Stimulated activated CD4-positive, alpha-beta T cell treated with anti-CD3 and anti-CD28 coated beads, Interleukin-2, amount 100 ng/mL, for 48 hours (primary cell): ENCODE data around the gene NTM.
"Not testable (repeated sequence)": the region's sequence is repeated elsewhere in the genome, so short reads cannot be mapped to it uniquely, and the experiment has no call there.

Source experiments
- DNase-seq, 2 donors: peaks; one replicate each; pipeline ENCODE4 v3.0.0-alpha.2; 2020

Gene NTM

DNA sequence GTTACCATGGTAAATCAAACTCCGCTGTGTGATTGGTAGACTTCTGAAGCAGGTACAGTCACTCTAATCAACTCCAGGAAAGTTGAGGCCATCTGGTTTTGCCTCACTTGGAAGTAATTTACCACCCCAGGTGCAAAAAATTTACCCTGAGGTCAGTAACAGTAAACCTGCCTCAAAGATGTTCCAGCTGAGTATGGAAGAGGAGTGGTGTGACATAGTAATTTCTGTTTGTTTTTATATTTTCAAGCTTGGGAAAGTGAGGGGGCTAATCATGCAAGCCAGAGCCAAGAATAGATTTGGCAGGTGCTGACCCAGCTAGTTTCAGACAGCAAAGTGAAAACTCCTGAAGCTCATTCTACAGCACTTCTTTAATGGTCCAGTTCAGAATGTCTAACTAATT lies 691.6 kb downstream of the NTM start:
- no peak for DNase-seq

DNA sequence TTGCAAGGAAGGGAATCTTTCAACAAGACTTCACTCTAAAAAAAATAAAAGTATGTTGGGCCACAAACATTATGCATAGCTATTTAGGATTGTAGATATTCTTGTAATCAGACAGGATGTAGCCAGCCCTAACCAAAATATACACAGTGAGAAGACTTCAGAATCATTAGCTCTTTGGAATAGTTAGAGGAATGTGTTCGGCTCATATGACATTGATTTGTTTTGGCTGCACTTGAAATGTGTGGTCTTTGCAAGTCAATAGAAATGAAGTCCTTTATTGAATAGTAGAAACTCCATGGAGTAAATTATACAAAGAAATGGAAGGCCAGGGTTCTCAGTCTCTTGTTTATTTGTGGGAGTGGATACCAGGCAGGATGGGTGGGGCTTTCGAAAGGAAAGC lies 692.1 kb downstream of the NTM start:
- no peak for DNase-seq

DNA sequence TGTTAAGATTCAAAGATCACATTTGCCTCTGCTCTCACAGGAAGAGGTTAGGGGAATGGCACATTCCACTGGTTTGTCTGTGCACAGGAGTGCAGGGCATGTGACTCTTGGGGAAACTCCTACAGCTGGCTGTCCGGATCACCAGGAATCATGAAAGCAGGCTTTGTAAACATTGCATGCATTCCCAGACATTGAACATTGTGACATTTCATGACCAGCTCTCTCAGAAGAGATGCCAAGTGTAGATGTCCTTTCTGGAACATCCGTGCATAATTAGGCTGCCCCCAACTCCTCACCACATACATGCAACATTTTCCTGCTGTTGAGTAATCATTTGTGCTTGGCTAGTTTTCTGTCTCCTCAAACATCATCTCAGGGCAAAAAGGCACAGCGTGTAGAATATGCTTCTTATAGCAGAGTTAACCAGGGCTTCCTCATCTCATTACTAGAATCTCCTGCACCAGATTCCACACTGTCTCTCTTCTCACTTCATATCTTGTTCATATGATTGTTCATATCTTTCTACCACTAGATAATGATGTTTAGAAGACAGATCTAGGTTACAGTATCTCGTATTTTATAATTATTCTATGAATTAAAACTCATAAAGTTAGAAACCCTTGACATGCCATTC lies 694.7 kb downstream of the NTM start:
- DNase-seq, result no peak

DNA sequence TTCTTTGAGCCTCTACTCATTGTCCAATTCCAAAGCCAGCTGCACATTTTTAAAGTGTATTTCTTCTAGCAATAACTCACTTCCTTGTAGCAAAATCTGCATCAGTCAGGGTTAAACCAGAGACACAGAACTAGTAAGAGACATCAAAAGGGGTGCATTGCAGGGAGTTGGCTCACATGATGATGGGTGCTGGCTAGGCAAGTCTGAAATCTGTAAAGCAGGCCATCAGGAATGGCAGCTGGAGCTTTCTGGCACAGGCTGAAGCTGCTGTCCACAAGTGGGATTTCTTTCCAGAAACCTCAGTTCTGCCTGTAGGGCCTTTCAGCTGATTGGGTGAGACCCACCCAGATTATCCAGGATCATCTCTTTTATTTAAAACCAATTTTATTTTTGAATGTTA lies 698.1 kb downstream of the NTM start:
- DNase-seq, result no peak

DNA sequence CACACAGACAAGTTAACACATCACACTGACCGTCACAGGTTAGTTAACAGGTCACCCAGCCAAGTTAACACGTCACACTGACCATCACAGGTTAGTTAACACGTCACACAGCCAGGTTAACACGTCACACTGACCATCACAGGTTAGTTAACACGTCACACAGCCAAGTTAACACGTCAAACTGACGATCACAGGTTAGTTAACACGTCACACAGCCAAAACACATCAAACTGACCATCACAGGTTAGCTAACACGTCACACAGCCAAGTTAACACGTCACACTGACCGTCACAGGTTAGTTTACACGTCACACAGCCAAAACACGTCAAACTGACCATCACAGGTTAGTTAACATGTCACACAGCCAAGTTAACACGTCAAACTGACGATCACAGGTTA lies 699.2 kb downstream of the NTM start:
- not testable (repeated sequence) for DNase-seq

DNA sequence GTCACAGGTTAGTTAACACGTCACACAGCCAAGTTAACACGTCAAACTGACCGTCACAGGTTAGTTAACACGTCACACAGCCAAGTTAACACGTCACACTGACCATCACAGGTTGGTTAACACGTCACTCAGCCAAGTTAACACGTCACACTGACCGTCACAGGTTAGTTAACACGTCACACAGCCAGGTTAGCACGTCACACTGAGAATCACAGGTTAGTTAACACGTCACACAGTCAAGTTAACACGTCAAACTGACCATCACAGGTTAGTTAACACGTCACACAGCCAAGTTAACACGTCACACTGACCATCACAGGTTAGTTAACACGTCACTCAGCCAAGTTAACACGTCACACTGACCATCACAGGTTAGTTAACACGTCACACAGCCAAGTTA lies 700.5 kb downstream of the NTM start:
- DNase-seq, result not testable (repeated sequence)

DNA sequence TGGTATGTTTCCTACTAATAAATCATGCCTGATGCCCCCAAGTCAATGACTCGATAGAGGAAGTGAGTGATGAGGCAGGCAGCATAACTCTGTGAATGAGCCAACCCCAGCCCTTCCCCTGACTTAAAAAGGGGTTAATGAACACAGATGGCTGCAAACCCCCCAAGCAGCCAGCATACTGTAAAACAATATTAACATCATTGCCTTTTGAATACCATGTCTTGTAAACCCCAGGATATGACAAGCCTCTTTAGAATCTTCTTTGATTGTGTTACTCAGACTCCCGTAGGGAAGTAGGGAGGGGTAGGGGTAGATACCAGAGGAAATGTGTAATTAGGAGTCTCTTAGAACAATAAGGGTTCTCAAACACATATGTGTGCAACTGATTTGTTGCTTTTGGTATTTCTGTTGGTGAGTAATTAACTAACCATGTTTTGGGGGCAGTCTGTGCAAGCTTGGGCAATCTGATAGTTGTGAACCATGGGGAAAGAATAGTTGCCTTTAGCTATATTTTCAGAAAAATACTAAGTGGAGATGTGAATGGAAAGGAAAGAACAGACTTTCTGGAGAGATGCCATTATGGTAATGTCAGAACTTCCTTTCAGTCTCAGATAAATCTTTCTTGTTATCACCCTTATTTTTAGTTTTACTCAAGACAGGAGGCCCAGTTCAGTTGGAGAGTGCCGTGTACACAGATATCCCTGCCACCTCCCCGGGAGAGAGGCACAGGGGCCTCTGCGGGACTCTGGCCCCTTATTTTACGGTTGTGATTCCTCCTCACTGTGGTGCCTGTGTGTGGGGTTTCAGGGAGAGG lies 701.8 kb downstream of the NTM start:
- no peak for DNase-seq

DNA sequence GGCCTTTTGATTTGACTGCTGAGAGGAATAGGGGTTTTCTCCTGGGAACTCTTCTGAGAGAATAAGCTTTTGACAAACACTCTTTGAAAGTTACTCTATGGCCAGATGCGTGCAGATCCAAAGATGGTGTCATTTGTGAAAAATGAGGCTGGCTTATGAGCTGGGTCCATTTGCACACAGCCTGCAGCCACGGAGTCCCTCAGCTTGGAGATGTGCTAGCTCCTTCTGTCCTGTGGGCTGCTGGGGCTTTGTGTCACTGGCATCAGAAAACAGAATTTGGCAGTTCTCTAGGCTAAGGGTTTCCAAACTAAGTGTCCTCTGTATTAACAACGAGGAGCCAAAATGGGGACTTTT lies 702.4 kb downstream of the NTM start:
- DNase-seq, result no peak

DNA sequence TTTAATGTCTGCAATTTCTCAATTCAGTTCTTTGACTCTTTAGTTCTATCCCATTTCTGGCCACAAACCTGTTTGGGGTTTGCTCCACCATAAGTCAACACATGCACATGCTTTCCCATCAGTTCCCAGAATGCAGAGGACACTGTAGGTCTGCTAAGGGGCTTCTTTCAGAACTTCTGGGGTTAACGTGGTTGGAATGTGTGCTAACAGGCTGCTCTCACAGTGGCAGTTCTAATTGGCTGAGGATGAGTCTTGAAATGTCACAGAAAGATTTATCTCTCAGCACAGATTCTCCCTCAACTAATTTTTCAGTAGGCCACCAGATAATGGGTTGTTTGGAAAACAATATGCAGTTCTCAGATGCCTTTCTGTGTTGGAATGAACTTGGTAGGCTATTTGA lies 703.4 kb downstream of the NTM start:
- no peak for DNase-seq

DNA sequence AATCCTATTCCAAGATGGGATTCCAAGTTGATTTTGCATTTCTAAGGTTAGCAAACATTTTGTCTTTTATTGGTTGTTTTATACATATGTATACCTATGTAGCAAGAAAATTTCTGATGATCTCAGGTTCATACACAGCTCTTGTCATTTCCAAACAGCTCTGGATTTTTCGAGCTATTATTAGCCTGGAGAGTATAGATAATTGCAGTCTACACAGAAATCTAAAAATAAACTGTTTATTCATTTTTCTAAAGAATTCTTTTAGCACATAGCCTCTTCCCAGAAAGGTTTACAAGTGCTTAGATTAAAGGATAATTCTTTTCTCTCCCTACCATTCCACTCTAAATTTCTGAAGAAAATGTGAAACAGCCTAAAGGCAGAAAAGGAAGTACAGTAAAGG lies 705.0 kb downstream of the NTM start:
- no peak for DNase-seq

DNA sequence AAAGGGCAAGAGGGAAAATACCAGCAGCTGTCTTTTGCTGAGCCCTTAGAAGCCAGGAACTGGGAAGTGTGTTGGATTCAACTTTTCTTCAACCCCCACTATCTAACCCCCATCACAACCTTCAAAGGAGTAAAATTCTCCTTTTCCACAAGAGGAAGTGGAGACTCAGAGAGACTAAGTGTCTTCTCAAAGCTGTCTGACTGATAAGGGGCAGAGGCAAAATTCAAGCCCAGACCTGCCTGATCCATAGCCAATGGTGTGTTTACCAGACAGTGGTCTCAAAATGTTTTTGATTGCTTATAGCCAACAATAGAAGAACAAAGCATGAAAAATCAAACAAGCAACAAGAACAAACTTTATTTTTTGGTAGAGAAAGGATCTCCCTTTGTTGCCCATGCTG lies 707.0 kb downstream of the NTM start:
- DNase-seq, result no peak

DNA sequence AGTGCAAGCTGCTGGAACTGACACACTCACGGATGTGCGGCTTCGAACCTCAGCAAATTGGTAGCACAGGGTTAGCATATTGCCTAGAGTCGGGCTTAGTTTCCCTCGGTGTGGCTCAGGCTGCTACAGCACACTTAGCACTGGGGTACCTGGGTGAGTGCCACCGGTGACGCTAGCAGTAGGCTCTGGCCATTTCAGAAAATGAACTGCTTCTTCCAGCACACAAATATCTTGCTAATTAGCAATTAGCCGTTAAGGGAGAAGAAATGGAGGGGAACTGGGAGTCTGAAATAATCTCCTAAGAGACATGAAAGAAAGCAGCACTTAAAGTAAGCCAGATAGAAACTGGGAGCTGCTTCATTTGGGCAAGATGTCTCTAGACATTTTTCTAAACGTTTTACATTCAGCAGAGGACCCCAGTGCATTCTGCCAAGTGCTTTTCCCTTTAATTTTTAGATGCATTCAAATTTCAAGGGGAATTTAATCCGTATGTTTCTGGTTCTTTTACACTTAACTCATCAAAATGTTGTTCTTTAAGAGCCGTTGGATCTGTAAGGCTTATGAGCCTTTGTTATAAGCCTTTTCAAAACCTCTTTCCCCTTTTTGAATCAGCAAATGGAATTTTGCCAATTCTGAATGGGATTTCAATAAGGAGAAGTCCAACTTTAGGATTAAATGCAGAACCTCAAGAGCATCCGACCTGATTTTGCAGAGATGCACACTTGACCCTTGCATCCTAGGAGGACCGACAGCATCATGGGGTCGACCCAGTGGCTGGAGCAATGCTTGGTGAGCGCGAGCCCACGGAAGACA lies 708.1 kb downstream of the NTM start:
- no peak for DNase-seq

DNA sequence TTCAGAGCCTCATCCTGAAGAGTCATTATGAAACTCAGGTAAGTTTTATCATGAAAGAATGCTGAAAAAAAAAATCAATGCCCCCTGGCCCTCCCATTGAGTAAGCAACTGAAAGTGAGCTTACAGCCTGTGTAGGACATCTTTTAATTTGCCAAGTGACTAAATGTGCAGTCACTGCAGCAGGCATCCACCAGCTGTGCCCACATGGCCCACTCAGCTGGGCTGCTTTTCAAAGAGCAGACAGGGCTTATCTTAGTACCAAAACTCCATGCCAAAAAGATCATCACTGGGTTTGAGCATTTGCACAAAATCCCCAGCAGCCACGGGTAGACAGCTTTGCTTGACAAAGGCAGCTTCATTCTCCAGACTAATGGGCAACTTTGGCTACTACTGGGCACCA lies 709.7 kb downstream of the NTM start:
- DNase-seq, result no peak

DNA sequence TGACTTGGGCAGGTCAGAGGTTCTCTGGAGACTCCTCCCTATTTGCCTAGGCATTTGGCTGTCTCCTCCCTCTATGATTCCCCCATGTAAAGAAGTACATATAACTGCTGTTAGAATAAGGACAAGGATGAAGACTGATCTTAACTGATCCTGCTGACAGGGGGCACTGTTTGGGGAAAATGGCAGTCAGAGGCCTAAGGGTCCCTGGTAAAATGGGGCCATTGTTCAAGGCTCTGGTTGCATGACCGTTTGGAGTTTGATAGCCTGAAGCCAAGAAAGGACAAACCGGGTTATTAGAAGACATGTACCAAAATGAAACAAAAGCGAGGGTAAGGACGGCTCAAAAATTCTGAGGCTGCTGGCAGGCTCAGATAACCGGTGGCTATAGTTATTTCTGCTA lies 712.2 kb downstream of the NTM start:
- no peak for DNase-seq

DNA sequence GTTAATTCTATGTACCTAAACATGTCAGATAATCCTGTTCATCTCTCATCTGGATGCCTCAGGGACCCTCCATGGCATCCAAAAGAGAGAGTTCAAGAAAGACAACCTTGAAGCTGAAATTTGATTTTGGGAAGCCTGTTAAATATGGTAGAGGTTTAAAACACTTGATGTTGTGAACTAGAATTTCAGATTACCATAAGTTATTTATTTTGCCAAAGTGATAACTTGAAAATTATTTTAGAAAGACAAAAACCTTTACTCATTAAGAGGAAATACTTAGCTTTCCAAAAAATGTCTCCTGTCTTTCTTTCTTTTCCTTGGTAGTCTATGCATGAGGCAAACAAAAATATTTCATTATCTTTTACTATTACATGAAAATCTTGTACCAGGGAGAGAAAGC lies 714.0 kb downstream of the NTM start:
- no peak for DNase-seq

DNA sequence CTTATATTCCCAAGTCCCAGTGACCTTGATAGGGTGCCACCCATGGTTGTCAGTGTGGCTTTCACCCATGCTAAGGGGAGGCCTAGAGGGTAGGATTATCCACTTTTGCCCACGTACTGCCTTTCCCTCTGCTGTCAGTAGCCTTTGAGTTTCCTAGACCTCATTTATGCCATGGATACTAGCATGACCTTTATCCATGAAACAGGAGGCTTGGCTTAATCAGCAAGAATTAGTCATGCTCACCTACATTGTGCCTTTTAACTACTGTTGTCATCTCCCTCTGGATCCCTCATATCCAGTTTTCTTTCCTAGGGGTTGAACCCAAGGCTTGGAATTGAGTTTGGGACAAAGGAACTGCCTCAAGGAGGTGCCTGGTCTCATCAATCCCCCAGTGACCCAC lies 716.7 kb downstream of the NTM start:
- no peak for DNase-seq

DNA sequence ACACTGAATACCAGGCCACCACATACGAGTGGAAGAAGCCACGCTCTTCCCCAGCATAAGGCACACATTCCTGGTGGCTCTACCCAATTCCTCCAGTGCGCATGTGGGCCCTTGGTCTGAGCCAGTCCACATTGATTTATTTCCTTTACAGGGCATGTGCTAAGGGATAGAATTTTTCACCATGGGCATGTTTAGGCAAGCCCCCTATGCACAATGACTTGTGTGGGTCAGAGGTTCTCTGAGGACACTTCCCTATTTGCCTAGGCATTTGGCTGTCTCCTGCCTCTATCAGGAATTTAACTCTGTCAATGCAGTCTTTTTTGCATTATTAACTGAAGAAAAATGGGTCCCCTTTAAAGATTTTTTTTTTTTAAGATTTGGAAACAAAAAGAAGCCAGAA lies 718.1 kb downstream of the NTM start:
- DNase-seq, result no peak

DNA sequence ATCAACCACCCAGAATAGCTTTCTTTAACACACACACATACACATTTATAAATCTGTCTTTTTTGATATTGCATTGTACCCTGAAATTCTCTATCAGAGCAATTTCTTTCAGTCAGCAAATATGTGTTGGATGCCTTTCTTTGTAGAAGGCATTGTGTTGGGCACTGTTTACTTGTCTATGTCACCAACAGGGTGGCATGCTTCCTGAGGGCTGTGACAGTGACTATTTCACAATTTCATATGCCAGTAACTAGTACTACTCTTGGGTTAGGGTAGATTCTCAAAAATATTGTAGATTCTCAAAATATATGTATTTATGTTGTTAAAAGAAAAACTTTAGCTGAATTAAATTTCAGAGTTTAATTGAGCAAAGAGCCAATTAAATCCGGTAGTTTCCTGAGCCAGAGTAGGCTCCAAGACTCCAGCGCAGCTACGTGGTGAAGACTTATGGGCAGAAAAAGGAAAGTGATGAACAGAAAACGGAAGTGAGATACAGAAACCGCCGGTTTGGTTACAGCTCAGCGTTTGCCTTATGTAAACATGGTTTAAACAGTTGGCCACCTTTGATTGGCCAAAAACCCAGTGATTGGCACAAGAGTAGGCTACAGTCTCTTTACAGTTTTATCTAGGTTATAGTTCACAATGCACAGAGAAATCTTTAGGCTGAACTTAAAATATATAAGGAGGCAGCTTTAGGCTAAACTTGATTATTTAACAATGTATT lies 723.3 kb downstream of the NTM start:
- no peak for DNase-seq

DNA sequence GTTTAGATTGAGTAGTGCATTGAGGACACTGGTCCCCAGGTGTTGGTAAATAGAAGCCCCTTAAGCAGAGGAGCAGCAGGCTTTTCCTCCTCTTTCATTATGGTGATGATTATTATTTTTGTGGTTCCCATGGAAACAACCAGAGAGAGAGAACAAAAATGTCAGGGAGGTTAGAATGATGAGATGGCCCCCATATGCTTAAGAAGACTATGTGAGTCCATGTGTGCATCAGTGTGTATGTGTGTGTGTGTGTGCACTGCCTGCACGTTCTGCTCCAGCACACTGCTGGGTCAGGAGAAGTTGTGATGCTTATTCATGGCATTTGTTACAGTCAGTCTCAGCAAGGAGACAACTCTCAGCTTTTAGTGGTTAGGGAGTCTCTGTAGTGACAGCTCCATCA lies 724.2 kb downstream of the NTM start:
- no peak for DNase-seq

DNA sequence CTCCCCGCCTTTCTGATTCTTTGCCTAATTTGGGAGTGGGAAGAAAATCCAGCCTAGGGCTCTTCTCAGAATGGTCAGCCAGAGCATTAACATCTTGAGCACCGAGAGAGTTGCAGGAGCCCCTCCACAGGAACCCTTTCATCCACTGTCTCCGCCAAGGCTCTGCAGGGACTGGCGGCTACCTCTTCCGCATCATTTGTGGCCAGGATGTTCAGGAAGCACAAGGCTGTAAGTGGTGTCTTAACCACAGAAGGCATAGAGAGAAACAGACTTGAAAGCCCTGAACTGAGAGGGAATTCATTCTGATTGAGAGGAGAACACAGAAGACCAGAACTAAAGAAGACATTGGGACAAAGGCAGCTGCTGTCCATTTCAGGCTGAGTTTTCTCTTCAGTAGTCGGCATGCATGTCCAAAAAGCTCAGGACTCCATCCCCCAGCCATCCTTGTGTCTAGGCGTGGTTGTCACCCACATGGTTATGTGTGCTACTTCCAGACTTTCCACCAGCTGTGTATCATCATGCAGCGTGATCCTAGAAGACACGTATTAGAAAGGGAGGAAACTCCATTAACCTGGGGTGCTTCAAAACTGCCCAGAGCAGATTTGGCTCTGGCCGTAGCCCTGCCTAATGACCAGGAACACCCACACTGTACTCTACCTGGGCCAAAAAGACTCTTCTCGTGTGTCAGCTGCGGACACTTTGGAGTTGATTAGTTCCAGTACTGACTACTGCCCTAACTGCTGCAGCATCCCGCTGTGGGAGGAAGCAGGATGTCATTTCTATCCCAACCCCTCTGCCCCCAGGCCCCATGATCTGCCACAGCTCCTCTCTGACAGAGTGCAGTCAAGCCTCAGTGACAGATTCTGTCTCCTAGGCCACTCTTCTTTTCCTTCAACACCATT lies 725.1 kb downstream of the NTM start:
- DNase-seq, result no peak

DNA sequence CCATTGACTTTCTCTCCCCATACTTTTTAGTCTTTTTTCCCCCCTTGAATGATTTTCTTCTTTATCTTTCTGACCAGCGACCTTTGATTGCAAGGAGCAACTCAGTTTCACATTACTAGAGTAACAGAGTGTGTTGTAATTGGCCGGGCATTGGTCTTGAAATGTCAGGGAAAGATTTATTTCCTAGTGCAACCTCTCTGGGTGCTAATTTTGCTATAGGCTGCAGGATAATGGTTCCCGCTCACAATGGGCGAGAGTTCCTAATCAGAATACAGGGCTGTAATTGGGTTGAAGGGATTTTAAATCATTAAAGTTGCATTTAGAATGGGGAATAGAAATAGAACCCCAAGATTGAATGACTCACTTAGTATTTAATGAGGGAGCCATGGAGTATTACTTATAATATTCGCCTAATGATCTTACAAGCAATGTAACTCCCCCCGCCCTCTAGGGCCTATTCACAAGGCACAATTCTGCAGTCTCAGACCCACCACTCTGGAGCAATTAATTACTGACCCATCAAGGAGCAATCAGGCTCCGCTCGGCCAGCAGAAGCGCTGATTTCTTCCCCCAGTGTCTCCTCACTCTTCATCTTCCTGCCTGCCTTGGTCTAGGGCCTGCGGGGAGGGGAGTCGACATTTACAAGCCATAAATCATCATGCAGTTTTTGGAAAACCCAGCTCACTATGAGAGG lies 725.9 kb downstream of the NTM start:
- DNase-seq, result no peak

DNA sequence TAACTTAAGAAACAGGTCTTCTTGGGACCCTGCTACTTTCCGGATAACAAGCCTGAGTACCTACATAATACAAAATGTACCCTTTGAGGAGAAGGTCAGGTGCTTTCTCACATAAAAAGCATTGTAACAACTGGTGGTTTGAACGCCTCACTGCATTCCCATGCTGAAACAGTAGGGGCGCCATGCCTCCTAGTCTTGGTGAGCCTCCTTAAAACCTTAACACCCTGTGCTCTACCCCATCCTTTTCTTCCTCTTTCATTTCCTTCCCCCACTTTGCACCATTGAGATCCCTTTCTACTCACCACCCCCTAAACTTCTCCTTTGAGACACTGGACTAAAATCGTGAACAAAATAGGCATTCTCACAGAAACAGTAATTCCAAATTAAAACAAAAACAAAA lies 729.3 kb downstream of the NTM start:
- DNase-seq, result no peak
